OCI-LY7 (cell line): ENCODE results near the gene NDC1. TPM values are rescaled to one million over a fixed set of nuclear protein-coding genes. Genes with fewer than 3 reads are reported as not detected.
"Not testable (repeated sequence)": the region's sequence is repeated elsewhere in the genome, so short reads cannot be mapped to it uniquely, and the experiment has no call there.

Experiments
- BruUV-seq: library from RNA; stranded (reverse); fragments of 400-500 nt; replicated peaks from 2 replicates; lab custom pipeline; 2021; lab: Mats Ljungman, UMichigan
- CTCF ChIA-PET: fragments of 300-600 bp; sonication (Branson Sonifier 250); formaldehyde crosslinking; loops from one replicate; lab custom pipeline; 2022; ENCODE audit warnings: antibody characterized with exemption; ENCODE audit not compliant: unreplicated experiment; lab: Charles Lee
- POLR2A ChIA-PET: fragments of 300-600 bp; sonication (Branson Sonifier 250); formaldehyde crosslinking; loops from one replicate; lab custom pipeline; 2022; ENCODE audit warnings: antibody characterized with exemption; lab: Charles Lee
- DNase-seq: peaks from one replicate; pipeline ENCODE4 v3.0.0-alpha.2; 2015; ENCODE audit warnings: low spot score
- H2AFZ ChIP-seq: fragments of 200-600 bp; sonication (generic), shearing (Covaris generic); 2 replicates; pipeline ENCODE4 v1.6.1; 2014; ENCODE audit warnings: mild to moderate bottlenecking, antibody characterized with exemption, low read length, moderate library complexity
- H3K27ac ChIP-seq: fragments of 200-600 bp; sonication (generic); 2 replicates; pipeline ENCODE4 v1.5.1; 2014; ENCODE audit warnings: mixed run types, low read depth, mild to moderate bottlenecking, moderate library complexity, low read length, inconsistent platforms; ENCODE audit not compliant: poor library complexity, severe bottlenecking
- H3K36me3 ChIP-seq: fragments of 200-600 bp; sonication (generic); 2 replicates; pipeline ENCODE4 v1.6.1; 2014; ENCODE audit warnings: mild to moderate bottlenecking, antibody characterized with exemption, low read length, moderate library complexity, mixed read lengths; ENCODE audit not compliant: insufficient read depth
- H3K4me1 ChIP-seq: fragments of 200-600 bp; sonication (generic); 2 replicates; pipeline ENCODE4 v1.5.1; 2014; ENCODE audit warnings: mild to moderate bottlenecking, low read length; ENCODE audit not compliant: insufficient read depth, poor library complexity, severe bottlenecking
- H3K4me2 ChIP-seq: fragments of 200-600 bp; sonication (generic); 2 replicates; pipeline ENCODE4 v1.6.1; 2014; ENCODE audit warnings: mild to moderate bottlenecking, low read length
- H3K4me3 ChIP-seq: fragments of 200-600 bp; sonication (generic); 2 replicates; pipeline ENCODE4 v1.5.1; 2014; ENCODE audit warnings: mild to moderate bottlenecking, low read depth, low read length; ENCODE audit not compliant: poor library complexity, severe bottlenecking
- H3K79me2 ChIP-seq: fragments of 200-600 bp; sonication (generic); 2 replicates; pipeline ENCODE4 v1.6.1; 2016; ENCODE audit warnings: low read depth, mild to moderate bottlenecking, low read length, moderate library complexity, mixed read lengths; ENCODE audit not compliant: insufficient read depth
- H3K9me2 ChIP-seq: fragments of 200-600 bp; sonication (generic); 2 replicates; pipeline ENCODE4 v1.6.1; 2016; ENCODE audit warnings: mild to moderate bottlenecking, low read length, mixed read lengths; ENCODE audit not compliant: insufficient read depth
- H3K9me3 ChIP-seq: fragments of 200-600 bp; sonication (generic); 2 replicates; pipeline ENCODE4 v1.6.1; 2014; ENCODE audit warnings: mild to moderate bottlenecking, mixed run types, low read length, mixed read lengths
- H4K20me1 ChIP-seq: fragments of 200-600 bp; sonication (generic); 2 replicates; pipeline ENCODE4 v1.6.1; 2014; ENCODE audit warnings: mild to moderate bottlenecking, antibody characterized with exemption, low read length, moderate library complexity, mixed read lengths; ENCODE audit not compliant: insufficient read depth
- CTCF ChIP-seq: fragments of 200-600 bp; sonication (generic); conservative IDR thresholded peaks from 2 replicates; pipeline ENCODE4 v1.5.1; 2014; ENCODE audit warnings: mild to moderate bottlenecking, antibody characterized with exemption, low read length, moderate library complexity, mixed read lengths
- EZH2phosphoT487 ChIP-seq: fragments of 200-600 bp; sonication (generic); IDR thresholded peaks from 2 replicates; pipeline ENCODE4 v1.6.1; 2018; ENCODE audit warnings: low read depth, borderline replicate concordance, mild to moderate bottlenecking, mixed run types, antibody characterized with exemption, low read length, moderate library complexity, mixed read lengths
- intact Hi-C: fragments of 100-400 bp; cut with micrococcal nuclease; formaldehyde crosslinking; loops from one replicate; pipeline ENCODE4 v1.10.0; 2022; ENCODE audit not compliant: unreplicated experiment
- total RNA-seq, 2 experiments: library from RNA; depleted of rRNA in 1 of 2; stranded (reverse); fragments of >200 nt in 1 of 2; shearing (Covaris generic) in 1 of 2; gene quantifications; 2 replicates each; pipeline ENCODE4 v1.2.3, GENCODE V29; 2014 to 2022

The NDC1 gene
- total RNA-seq, 2 experiments from 2014 or later, result 51.8 to 71.5 TPM

GRCh38 chr1:53878492-53879105 lies 40.5 kb upstream of the NDC1 start:
- POLR2A ChIA-PET, result interaction anchor here (0.6 to 1.4 kb wide), 5 partner anchors 9 to 388 kb away, joined by 3 to 5 read pairs (median 3); partner anchors contain the start of gene IFT25
- intact Hi-C loops, result loop anchor here (5.0 kb wide), 1 partner anchor 69 kb away; the partner anchor contains the start of genes IFT25 and LRRC42
- Histone ChIP-seq H3K27ac (no peak overlapping the region), H4K20me1 (no peaks in the 10 kb centered on the region), H3K9me3 (no peaks in the 10 kb centered on the region), H3K4me3 (no peak overlapping the region), H3K9me2 (no peaks in the 10 kb centered on the region), H2AFZ (no peak overlapping the region), H3K4me2 (no peak overlapping the region), H3K36me3 (peaks cover 20% of the 10 kb centered on the region), H3K4me1 (no peaks in the 10 kb centered on the region), H3K79me2 (no peaks in the 10 kb centered on the region)
- no TSS peak for BruUV-seq
- CTCF ChIA-PET, result interaction anchor here (0.6 to 1.8 kb wide), 4 partner anchors 67 to 317 kb away, joined by 3 to 5 read pairs (median 4); partner anchors contain the start of genes IFT25 and LRRC42
- TF ChIP-seq EZH2phosphoT487 (no peak), CTCF (peak; percentile 91)
- DNase-seq, result peak; percentile 67

GRCh38 chr1:53875150-53875549 lies 37.1 kb upstream of the NDC1 start:
- H3K9me2 ChIP-seq, H3K4me1 ChIP-seq, H3K9me3 ChIP-seq, H3K79me2 ChIP-seq, DNase-seq, CTCF ChIA-PET, H3K4me3 ChIP-seq, H4K20me1 ChIP-seq, BruUV-seq, H3K27ac ChIP-seq, H2AFZ ChIP-seq, H3K4me2 ChIP-seq: not testable (repeated sequence)
- intact Hi-C loops, result loop anchor here (5.0 kb wide), 1 partner anchor 72 kb away; the partner anchor contains the start of genes IFT25 and LRRC42
- peaks cover 23% of the 10 kb centered on the region; the same call in 1 of the 2 replicates for H3K36me3 ChIP-seq
- POLR2A ChIA-PET, result interaction anchor here (0.6 kb wide), 2 partner anchors 51 to 66 kb away, joined by 4 to 5 read pairs; no protein-coding TSS in a partner anchor

- H3K9me3 ChIP-seq, result no peaks in the 10 kb centered on the region
- CTCF ChIA-PET, result interaction anchor here (0.8 kb wide), 1 partner anchor 74 kb away, joined by 3 read pairs; the partner anchor contains the start of gene IFT25
- H3K4me2 ChIP-seq, result no peak overlapping the region
- TF ChIP-seq EZH2phosphoT487 (no peak), CTCF (no peak)
- peaks cover 8% of the 10 kb centered on the region for H3K4me1 ChIP-seq
- H3K36me3 ChIP-seq, result peaks cover 12% of the 10 kb centered on the region; the same call in 1 of the 2 replicates
- H3K79me2 ChIP-seq, result no peaks in the 10 kb centered on the region
- no peak for DNase-seq
- no peak overlapping the region for H3K4me3 ChIP-seq
- no peaks in the 10 kb centered on the region for H4K20me1 ChIP-seq
- POLR2A ChIA-PET, result interaction anchor here (0.6 to 1.4 kb wide), 4 partner anchors 13 to 76 kb away, joined by 3 to 5 read pairs (median 4); no protein-coding TSS in a partner anchor
- no peak overlapping the region for H3K27ac ChIP-seq
- intact Hi-C loops, result no loop called here
- no TSS peak for BruUV-seq
- no peak overlapping the region for H2AFZ ChIP-seq
- no peaks in the 10 kb centered on the region for H3K9me2 ChIP-seq
Measured at GRCh38 chr1:53871773-53872484, 33.8 kb upstream of the NDC1 start.
